Stomach (tissue), 4 donors: ENCODE measurements around the gene EEIG1.

Source experiments
- CTCF ChIP-seq, 7 experiments: fragments of 450-650 bp in 4 of 7; fragments of 200-600 bp in 3 of 7; sonication (generic) in 3 of 7; IDR thresholded peaks; one replicate each; pipeline ENCODE4 v1.5.1; 2016 to 2019; ENCODE audit warnings: antibody characterized with exemption in 7 of 7, control low read depth in 2 of 7, mild to moderate bottlenecking in 1 of 7
- EP300 ChIP-seq: sonication (generic); formaldehyde crosslinking; IDR thresholded peaks from one replicate; pipeline ENCODE4 v1.6.1; 2017; ENCODE audit warnings: antibody characterized with exemption
- POLR2A ChIP-seq, 4 donors: fragments of 450-650 bp; IDR thresholded peaks; one replicate each; pipeline ENCODE4 v1.6.1; 2016; ENCODE audit warnings: antibody characterized with exemption in 4 of 4, control low read depth in 2 of 4, mild to moderate bottlenecking in 1 of 4, moderate library complexity in 1 of 4

GRCh38 chr9:128022886-128023285 is 42.1 kb upstream of the EEIG1 start:
- TF ChIP-seq CTCF (IDR thresholded peaks at IDR 0.05) (no peak), EP300 (no peak), POLR2A (IDR thresholded peaks at IDR 0.05) (no peak)
